ENCODE data around the gene ITM2C. TPM values are rescaled to one million over a fixed set of nuclear protein-coding genes. Genes with fewer than 3 reads are reported as not detected.
A peak's percentile ranks its signal among the peaks of the same experiment; 100 is the strongest.

The ITM2C gene
- total and polyA plus RNA-seq, 7 experiments from 2014 or later, result 7.4 to 37.4 (median 25.3) TPM

- H3K27ac ChIP-seq (ENCODE audit: low read depth, low read length), result no peak overlapping the region
- peaks cover 19 to 37% (median 30%) of the 10 kb centered on the region in 5 donors for H3K27me3 Mint-ChIP-seq
- no peaks in the 10 kb centered on the region for H3K9me3 Mint-ChIP-seq
- POLR2A ChIA-PET, result interaction anchor here (0.6 kb wide), 1 partner anchor 269 kb away, joined by 3 read pairs; no protein-coding TSS in a partner anchor
- no peaks in the 10 kb centered on the region for H3K9me3 ChIP-seq (ENCODE audit: control insufficient read depth in 2 of 3, low read length in 3 of 3)
- H3K4me3 Mint-ChIP-seq, result no peak overlapping the region
- no peak overlapping the region for H3K4me3 ChIP-seq (ENCODE audit: low read length)
- DNase-seq (peak in 1 of 9 donors; percentile 13), ATAC-seq (no peak)
- no peaks in the 10 kb centered on the region for H3K36me3 Mint-ChIP-seq
- H3K36me3 ChIP-seq (ENCODE audit: control insufficient read depth in 2 of 3, insufficient read depth in 3 of 3, low read length in 3 of 3), result no peaks in the 10 kb centered on the region
- H3K27me3 ChIP-seq (ENCODE audit: control insufficient read depth in 2 of 2, insufficient read depth in 2 of 2, low read length in 2 of 2), result no peaks in the 10 kb centered on the region
- CTCF ChIA-PET, result no interaction called here
- H3K4me1 Mint-ChIP-seq, result peaks cover 6 to 14% (median 8%) of the 10 kb centered on the region in 7 donors
- H3K4me1 ChIP-seq (ENCODE audit: control insufficient read depth in 2 of 2, insufficient read depth in 2 of 2, low read length in 2 of 2), result peaks cover 0 to 10% of the 10 kb centered on the region in 2 donors
- intact Hi-C loops (cut with micrococcal nuclease), result no loop called here
- no peak overlapping the region for H3K27ac Mint-ChIP-seq
Observed at GRCh38 chr2:230896346-230897115, 31.8 kb downstream of the ITM2C start.

DNA sequence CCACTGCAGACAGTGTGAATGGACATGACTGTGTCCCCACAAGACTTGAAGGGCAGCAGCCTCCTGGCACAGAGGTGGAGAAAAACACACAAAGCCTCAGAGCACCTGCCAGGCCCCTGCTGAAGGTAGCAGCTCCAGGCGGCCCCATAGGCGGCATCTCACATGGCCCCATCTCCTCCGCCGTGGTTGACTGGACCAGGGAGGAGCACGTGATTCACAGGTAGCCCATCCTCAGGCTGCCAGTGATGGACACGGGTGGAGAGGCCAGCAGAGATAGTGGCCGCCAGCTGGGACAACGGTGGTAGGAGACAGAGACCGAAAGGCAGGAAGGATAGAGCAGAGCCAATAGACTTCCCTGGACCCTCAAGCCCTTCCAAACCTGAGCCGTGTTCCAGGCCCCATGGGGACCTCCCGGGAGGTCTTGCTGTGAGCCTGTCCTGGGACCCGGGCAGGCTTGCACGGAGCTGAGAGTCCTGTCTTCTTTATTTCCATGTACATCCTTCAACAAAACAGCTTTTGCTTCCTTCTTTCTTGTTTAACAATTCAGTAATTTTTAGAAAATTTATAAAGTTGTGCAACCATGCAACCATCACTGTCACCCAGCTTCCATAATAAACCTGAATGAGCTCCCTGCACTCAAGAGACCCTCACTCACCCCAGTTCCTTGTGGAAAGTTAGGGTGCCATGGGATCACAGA lies 33.4 kb downstream of the ITM2C start:
- CTCF ChIA-PET, result no interaction called here

DNA sequence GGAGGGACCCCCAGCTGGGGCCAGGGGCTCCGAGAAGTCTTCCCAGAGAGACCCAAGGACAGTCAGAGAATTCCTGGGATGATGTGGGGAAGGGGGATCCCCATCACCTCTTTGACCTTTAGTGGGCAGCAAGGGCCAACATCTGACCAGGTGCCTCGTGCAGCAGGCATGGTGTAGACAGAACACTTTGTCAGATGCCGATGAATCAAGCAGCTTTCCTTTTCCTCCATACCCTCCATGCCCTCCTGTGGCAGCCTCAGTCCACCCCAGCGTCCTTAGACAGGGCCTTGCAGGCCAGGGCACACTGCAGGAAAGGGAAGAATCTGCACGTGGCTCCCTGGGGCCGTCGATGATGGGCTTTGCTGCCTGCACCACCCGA lies 34.0 kb downstream of the ITM2C start:
- Histone ChIP-seq H3K4me3 (ENCODE audit: low read length) (no peak overlapping the region), H3K27me3 (ENCODE audit: control insufficient read depth in 2 of 2, insufficient read depth in 2 of 2, low read length in 2 of 2) (no peaks in the 10 kb centered on the region), H3K4me1 (ENCODE audit: control insufficient read depth in 2 of 2, insufficient read depth in 2 of 2, low read length in 2 of 2) (peaks cover 0 to 10% of the 10 kb centered on the region in 2 donors), H3K9me3 (ENCODE audit: control insufficient read depth in 2 of 3, low read length in 3 of 3) (no peaks in the 10 kb centered on the region), H3K36me3 (ENCODE audit: control insufficient read depth in 2 of 3, insufficient read depth in 3 of 3, low read length in 3 of 3) (no peaks in the 10 kb centered on the region), H3K27ac (ENCODE audit: low read depth, low read length) (no peak overlapping the region)
- intact Hi-C loops (cut with micrococcal nuclease), result no loop called here
- POLR2A ChIA-PET, result interaction anchor here (0.6 kb wide), 1 partner anchor 716 kb away, joined by 3 read pairs; no protein-coding TSS in a partner anchor
- H3K27me3 Mint-ChIP-seq, result peaks cover 8 to 37% (median 14%) of the 10 kb centered on the region in 5 donors
- no peaks in the 10 kb centered on the region for H3K36me3 Mint-ChIP-seq
- no peak overlapping the region for H3K4me3 Mint-ChIP-seq
- no peaks in the 10 kb centered on the region for H3K9me3 Mint-ChIP-seq
- DNase-seq, result peak in 1 of 9 donors; percentile 12
- CTCF ChIA-PET, result no interaction called here
- peaks cover 6 to 14% (median 8%) of the 10 kb centered on the region in 7 donors for H3K4me1 Mint-ChIP-seq
- no peak overlapping the region for H3K27ac Mint-ChIP-seq
- no peak for ATAC-seq

More for the DNA sequence above, 33.4 kb downstream of the ITM2C start:
- no peak overlapping the region for H3K4me3 ChIP-seq (ENCODE audit: low read length)
- Mint-ChIP-seq H3K27me3 (peaks cover 8 to 33% (median 18%) of the 10 kb centered on the region in 5 donors), H3K9me3 (no peaks in the 10 kb centered on the region), H3K4me1 (peaks cover 6 to 14% (median 8%) of the 10 kb centered on the region in 7 donors), H3K27ac (no peak overlapping the region), H3K36me3 (no peaks in the 10 kb centered on the region), H3K4me3 (no peak overlapping the region)
- H3K27me3 ChIP-seq (ENCODE audit: control insufficient read depth in 2 of 2, insufficient read depth in 2 of 2, low read length in 2 of 2), result no peaks in the 10 kb centered on the region
- ATAC-seq, result no peak
- no peak overlapping the region for H3K27ac ChIP-seq (ENCODE audit: low read depth, low read length)
- no peaks in the 10 kb centered on the region for H3K36me3 ChIP-seq (ENCODE audit: control insufficient read depth in 2 of 3, insufficient read depth in 3 of 3, low read length in 3 of 3)
- POLR2A ChIA-PET, result interaction anchor here (0.6 kb wide), 1 partner anchor 716 kb away, joined by 3 read pairs; no protein-coding TSS in a partner anchor
- peaks cover 0 to 10% of the 10 kb centered on the region in 2 donors for H3K4me1 ChIP-seq (ENCODE audit: control insufficient read depth in 2 of 2, insufficient read depth in 2 of 2, low read length in 2 of 2)
- no peaks in the 10 kb centered on the region for H3K9me3 ChIP-seq (ENCODE audit: control insufficient read depth in 2 of 3, low read length in 3 of 3)
- peak in 1 of 9 donors; percentile 19 for DNase-seq
- intact Hi-C loops (cut with micrococcal nuclease), result no loop called here

- Mint-ChIP-seq H3K4me3 (no peak overlapping the region), H3K27ac (no peak overlapping the region), H3K27me3 (peaks cover 8 to 42% (median 14%) of the 10 kb centered on the region in 5 donors), H3K9me3 (no peaks in the 10 kb centered on the region), H3K4me1 (peaks cover 5 to 12% (median 7%) of the 10 kb centered on the region in 7 donors), H3K36me3 (no peaks in the 10 kb centered on the region)
- H3K4me3 ChIP-seq (ENCODE audit: low read length), result no peak overlapping the region
- DNase-seq (peak in 1 of 9 donors; percentile 12), ATAC-seq (no peak)
- H3K4me1 ChIP-seq (ENCODE audit: control insufficient read depth in 2 of 2, insufficient read depth in 2 of 2, low read length in 2 of 2), result peaks cover 0 to 6% of the 10 kb centered on the region in 2 donors
- no peaks in the 10 kb centered on the region for H3K27me3 ChIP-seq (ENCODE audit: control insufficient read depth in 2 of 2, insufficient read depth in 2 of 2, low read length in 2 of 2)
- H3K9me3 ChIP-seq (ENCODE audit: control insufficient read depth in 2 of 3, low read length in 3 of 3), result no peaks in the 10 kb centered on the region
- H3K36me3 ChIP-seq (ENCODE audit: control insufficient read depth in 2 of 3, insufficient read depth in 3 of 3, low read length in 3 of 3), result no peaks in the 10 kb centered on the region
- ChIA-PET POLR2A (no interaction called here), CTCF (no interaction called here)
- intact Hi-C loops (cut with micrococcal nuclease), result no loop called here
- no peak overlapping the region for H3K27ac ChIP-seq (ENCODE audit: low read depth, low read length)
Observed at GRCh38 chr2:230899287-230899686, 34.5 kb downstream of the ITM2C start.

- H3K4me1 Mint-ChIP-seq, result peaks cover under 1 to 11% (median 7%) of the 10 kb centered on the region in 7 donors
- intact Hi-C loops (cut with micrococcal nuclease), result loop anchor here (10.0 kb wide), 2 partner anchors 75 to 155 kb away; partner anchors contain the start of gene PSMD1 (in 2 of the 2)
- H3K9me3 Mint-ChIP-seq, result no peaks in the 10 kb centered on the region
- ATAC-seq, result no peak
- no peak overlapping the region for H3K4me3 Mint-ChIP-seq
- DNase-seq, result peak in 1 of 9 donors; percentile 23
- Histone ChIP-seq H3K36me3 (ENCODE audit: control insufficient read depth in 2 of 3, insufficient read depth in 3 of 3, low read length in 3 of 3) (no peaks in the 10 kb centered on the region), H3K27ac (ENCODE audit: low read depth, low read length) (no peak overlapping the region), H3K9me3 (ENCODE audit: control insufficient read depth in 2 of 3, low read length in 3 of 3) (no peaks in the 10 kb centered on the region), H3K27me3 (ENCODE audit: control insufficient read depth in 2 of 2, insufficient read depth in 2 of 2, low read length in 2 of 2) (no peaks in the 10 kb centered on the region), H3K4me3 (ENCODE audit: low read length) (no peak overlapping the region), H3K4me1 (ENCODE audit: control insufficient read depth in 2 of 2, insufficient read depth in 2 of 2, low read length in 2 of 2) (peaks cover under 1 to 1% of the 10 kb centered on the region in 2 donors)
- H3K27me3 Mint-ChIP-seq, result peaks cover 8 to 47% (median 14%) of the 10 kb centered on the region in 5 donors
- no peaks in the 10 kb centered on the region for H3K36me3 Mint-ChIP-seq
- ChIA-PET CTCF (no interaction called here), POLR2A (no interaction called here)
- H3K27ac Mint-ChIP-seq, result no peak overlapping the region
Observed at GRCh38 chr2:230899786-230900185, 35.0 kb downstream of the ITM2C start.

- no peaks in the 10 kb centered on the region for H3K27me3 ChIP-seq (ENCODE audit: control insufficient read depth in 2 of 2, insufficient read depth in 2 of 2, low read length in 2 of 2)
- peaks cover 6 to 7% of the 10 kb centered on the region in 2 donors for H3K4me1 ChIP-seq (ENCODE audit: control insufficient read depth in 2 of 2, insufficient read depth in 2 of 2, low read length in 2 of 2)
- ChIA-PET CTCF (no interaction called here), POLR2A (no interaction called here)
- no peak for ATAC-seq
- Mint-ChIP-seq H3K9me3 (no peaks in the 10 kb centered on the region), H3K36me3 (no peaks in the 10 kb centered on the region), H3K4me1 (peaks cover 0 to 17% (median 14%) of the 10 kb centered on the region in 7 donors), H3K27me3 (peaks cover 8 to 49% (median 14%) of the 10 kb centered on the region in 5 donors), H3K4me3 (no peak overlapping the region), H3K27ac (no peak overlapping the region)
- peak in 1 of 9 donors; percentile 13 for DNase-seq
- H3K9me3 ChIP-seq (ENCODE audit: control insufficient read depth in 2 of 3, low read length in 3 of 3), result no peaks in the 10 kb centered on the region
- H3K4me3 ChIP-seq (ENCODE audit: low read length), result no peak overlapping the region
- intact Hi-C loops (cut with micrococcal nuclease), result loop anchor here (10.0 kb wide), 2 partner anchors 76 to 154 kb away; partner anchors contain the start of gene PSMD1 (in 2 of the 2)
- H3K36me3 ChIP-seq (ENCODE audit: control insufficient read depth in 2 of 3, insufficient read depth in 3 of 3, low read length in 3 of 3), result no peaks in the 10 kb centered on the region
- no peak overlapping the region for H3K27ac ChIP-seq (ENCODE audit: low read depth, low read length)
Observed at GRCh38 chr2:230900336-230900995, 35.7 kb downstream of the ITM2C start.

Measured in naive thymus-derived CD4-positive, alpha-beta T cell (primary cell).